Left forelimb (tissue), 1 donor: Measurements from ENCODE around the gene FBF1.
"Not testable (repeated sequence)": the region's sequence is repeated elsewhere in the genome, so short reads cannot be mapped to it uniquely, and the experiment has no call there.

Experiments used
- DNase-seq: peaks from one replicate; pipeline ENCODE4 v3.0.0-alpha.2; 2018; ENCODE audit warnings: low spot score

FBF1 gene

DNA sequence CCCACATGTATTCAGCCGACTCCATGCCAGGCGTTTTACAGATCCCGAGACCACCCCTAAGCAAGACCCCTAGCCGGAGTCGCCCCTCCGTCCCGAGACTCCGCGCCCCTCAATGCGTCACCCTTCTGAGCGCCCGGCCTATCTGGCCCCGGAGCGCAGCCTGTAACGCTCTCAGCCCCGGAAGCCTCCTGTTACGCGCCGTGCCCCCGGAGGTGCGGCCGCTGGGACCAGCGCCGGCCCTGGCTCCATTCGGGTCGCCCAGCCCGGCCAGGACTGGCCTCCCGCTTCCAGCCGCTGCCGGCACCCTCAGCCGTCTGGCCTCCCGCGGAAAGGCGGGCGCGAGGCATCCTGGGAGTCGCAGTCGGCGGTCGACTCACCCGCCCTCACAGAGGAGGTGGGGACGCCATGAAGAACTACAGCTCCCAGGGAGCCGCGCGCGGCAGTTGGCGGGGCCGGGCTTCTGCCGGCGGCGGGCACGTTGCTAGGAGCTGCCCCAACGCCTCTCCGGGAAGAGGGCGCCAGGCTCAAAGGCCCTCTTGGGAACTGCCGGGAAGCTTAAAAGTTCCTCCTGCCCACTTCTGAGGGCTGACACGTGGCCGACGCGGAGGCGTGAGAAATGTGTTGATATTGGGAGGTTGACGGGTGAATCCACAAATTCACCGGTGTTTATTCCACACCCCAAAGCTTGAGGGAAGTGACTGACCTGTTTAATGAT is at the start of gene FBF1:
Gene FBF1 (minus strand): TSS at position 316 of the 715 bp plus-strand sequence. CDS start 2,893 bp downstream, outside the sequence.
- DNase-seq = peak; percentile 94

DNA sequence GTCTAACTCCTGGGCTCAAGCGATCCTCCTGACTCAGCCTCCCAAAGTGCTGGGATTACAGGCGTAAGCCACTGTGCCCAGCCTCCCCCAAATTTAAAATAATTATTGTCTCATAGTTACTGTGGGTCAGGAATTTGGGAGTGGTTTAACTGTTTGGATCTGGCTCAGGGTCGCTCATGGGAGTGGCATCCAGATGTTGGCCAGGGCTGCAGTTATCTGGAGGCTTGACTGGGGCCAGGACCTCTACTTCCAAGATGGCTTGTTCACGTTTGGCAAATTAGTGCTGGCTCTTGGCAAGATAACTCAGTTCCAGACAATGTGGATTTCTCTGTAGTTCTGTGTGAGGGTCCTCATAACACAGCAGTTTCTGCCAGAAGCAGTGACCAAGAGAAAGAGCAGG is 46.2 kb upstream of the FBF1 start:
- DNase-seq = no peak

DNA sequence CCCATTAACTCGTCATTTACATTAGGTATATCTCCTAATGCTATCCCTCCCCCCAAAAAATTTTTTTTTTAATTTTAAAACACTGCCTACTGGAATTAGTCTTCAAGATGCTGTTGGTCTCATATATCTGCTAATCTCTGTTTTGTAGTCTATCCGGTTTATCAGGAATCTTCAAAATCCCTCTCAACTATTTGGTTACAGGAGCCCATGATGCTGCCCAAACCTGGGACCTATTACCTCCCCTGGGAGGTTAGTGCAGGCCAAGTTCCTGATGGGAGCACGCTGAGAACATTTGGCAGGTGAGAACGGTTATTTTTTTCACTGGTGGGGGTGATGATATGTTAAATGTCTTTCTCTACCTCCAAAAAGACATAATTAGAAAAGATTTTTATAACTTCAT is 45.1 kb upstream of the FBF1 start:
- DNase-seq = no peak

- no peak for DNase-seq
Measured at GRCh38 chr17:75983501-75984181, 42.8 kb upstream of the FBF1 start.

DNA sequence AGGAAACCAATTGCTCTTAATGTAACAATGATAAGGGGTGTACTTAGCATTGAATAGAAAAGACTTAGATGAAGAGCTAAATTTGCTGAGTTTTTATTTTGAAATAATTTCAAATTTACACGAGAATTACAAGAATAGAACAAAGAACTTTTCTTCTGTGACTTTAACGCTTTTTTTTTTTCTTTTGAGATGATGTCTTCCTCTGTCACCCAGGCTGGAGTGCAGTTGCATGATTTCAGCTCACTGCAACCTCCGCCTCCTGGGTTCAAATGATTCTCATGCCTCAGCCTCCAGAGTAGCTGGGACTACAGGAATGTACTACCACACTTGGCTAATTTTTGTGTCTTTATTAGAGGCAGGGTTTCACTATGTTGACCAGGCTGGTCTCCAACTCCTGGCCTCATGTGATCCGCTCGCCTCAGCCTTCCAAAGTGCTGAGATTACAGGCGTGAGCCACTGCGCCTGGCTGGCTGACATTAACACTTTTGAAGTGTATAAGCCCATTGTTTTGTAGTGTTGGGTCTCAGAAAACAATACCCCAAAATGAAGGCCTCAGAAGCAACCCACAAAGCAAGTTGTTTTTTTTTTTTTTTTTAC is 40.3 kb upstream of the FBF1 start:
- DNase-seq = no peak

DNA sequence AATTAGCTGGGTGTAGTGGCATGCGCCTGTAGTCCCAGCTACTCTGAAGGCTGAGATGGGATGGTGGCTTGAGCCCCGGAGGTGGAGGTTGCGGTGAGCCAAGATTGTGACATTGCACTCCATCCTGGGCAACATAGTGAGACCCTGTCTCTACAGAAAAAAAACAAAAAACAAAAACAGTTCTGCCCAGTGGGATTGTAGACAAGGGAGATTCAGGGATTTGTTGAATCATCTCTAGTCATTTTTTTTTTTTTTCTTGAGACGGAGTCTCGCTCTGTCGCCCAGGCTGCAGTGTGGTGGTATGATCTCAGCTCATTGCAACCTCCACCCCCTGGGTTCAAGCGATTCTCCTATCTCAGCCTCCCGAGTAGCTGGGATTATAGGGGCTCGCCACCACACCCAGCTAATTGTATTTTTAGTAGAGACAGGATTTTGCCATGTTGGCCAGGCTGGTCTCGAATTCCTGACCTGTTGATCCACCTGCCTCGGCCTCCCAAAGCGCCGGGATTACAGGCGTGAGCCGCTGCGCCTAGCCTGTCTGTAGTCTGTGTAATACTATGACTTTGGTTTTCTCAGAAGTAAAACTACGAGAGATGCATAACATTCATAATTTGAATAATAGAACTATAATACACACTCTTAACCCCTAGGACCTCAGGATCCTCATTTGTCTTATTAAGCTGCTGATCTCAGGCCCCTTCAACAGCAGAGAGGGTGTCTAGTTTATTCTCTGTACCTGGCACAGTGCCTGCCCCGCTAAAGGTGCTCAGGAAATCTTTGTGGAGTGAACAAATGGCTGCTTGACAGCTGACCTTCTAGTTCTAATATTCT is 39.6 kb upstream of the FBF1 start:
- no peak for DNase-seq

GRCh38 chr17:75979705-75980187 is 38.9 kb upstream of the FBF1 start:
- no peak for DNase-seq

DNA sequence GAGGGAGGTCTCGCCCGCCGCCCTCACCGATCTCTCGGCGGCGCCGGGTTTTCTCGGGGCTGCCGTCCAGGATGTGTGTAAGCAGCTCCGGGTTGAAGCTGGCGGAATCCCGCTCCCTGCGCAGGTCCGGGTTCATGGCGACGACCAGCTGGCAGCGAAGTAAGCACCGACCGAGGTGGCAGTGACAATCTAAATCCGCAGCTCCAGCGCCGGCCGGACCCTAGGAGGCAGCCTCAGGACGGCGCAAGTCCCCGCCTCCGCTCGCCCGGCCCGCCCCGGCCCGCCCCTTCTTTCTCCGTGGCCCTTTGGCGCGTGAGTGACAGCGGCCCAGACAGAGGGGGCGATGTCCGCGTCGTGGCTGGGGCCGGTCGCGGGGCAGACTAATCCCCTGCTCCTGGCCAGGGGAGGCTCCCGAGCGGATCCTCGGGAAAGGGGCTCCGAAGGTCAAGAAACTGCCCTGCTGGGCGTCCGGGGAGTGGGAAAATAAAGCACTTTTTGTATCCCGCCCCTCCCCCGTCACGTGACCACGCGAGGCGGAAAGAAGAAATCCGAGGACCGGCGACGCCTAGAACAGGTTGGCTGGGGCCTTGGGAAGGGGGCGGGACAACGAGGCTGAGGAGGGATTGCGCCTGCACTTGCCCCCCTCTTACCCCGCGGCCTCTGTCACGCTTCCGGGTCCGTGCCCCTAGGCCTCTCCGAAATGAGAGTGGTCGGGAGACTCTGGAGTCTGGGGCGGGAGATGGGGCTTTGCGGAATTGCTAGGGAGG is 38.3 kb upstream of the FBF1 start, which contains the start of the genes ACOX1 and TEN1:
Gene ACOX1 (minus strand): TSS at position 229 of the 767 bp plus-strand sequence. CDS start 93 bp downstream, at position 136.
Gene TEN1 (plus strand): TSS at position 303 of the 767 bp plus-strand sequence. CDS start 6,953 bp downstream, outside the sequence.
- DNase-seq = peak; percentile 99

DNA sequence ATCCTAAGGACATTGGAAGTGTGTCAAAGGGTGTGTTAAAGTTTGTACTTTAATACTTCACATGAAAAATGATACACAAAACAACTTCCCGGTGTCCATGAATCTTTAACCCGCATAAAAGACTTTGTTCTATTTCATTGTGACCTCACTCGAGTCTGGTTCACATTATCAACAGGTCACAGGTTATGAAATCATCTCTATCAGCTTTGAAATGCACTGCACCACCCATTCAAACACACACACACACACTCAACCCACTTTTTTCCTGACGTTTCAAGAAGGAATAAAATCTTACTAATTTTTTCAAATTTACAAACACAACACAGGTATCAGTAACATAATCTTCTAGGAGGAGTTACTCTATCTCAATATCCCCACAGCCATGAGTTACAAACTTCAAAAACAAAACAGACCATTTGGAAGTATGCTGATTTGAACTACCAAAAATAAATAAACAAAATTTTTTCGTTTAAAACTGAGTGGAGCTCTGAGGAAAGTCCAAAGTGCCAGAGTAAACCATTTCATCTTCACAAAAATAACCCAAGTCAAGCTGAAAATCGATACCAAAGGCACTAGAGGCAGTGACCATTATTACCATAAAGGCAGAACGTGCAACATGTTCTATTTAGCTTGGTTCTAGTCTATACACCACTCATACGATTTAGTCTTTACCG is 35.5 kb upstream of the FBF1 start:
- DNase-seq = no peak

DNA sequence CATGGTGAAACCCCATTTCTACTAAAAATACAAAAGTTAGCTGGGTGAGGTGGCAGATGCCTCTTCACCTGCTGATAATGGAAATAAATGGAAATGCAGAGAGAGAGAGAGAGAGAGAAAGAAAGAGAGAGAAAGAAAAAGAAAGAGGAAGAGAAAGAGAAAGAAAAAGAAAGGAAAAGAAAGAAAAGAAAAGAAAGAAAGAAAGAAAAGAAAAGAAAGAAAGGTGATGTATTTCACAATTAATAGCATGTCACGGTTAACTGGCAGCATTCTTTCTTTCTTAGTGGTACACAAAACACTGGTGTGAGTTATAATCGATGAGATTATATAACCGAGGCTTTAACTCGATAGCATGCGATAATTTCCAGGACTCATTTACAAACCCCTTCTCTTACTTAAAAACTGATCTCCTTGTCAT is 34.9 kb upstream of the FBF1 start:
- no peak for DNase-seq

GRCh38 chr17:75975187-75975586 is 34.3 kb upstream of the FBF1 start:
- DNase-seq = not testable (repeated sequence)

DNA sequence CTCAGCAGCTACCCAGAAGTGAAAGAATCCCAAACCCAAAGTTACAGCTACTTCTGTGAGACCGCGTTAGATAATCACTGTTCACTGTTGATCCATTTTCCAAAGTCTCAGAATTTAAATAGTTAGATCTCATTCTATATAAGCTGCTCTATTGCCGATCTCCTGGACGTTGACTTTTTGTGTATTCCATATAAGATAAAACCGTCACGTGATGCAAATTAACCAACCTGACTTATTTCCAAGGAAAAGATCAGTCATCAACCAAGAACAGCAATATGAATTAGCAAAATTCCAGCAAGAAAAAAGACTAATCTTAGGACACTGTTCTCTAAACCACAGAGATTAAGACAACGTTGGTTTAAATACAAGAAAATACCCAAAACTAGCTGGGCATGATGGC is 29.8 kb upstream of the FBF1 start:
- no peak for DNase-seq

- no peak for DNase-seq
Measured at GRCh38 chr17:75970011-75970523, 29.2 kb upstream of the FBF1 start.

GRCh38 chr17:75969044-75969443 is 28.2 kb upstream of the FBF1 start:
- not testable (repeated sequence) for DNase-seq

- no peak for DNase-seq
Measured at GRCh38 chr17:75965468-75965867, 24.6 kb upstream of the FBF1 start.

- no peak for DNase-seq
Measured at GRCh38 chr17:75959839-75960511, 19.1 kb upstream of the FBF1 start.

DNA sequence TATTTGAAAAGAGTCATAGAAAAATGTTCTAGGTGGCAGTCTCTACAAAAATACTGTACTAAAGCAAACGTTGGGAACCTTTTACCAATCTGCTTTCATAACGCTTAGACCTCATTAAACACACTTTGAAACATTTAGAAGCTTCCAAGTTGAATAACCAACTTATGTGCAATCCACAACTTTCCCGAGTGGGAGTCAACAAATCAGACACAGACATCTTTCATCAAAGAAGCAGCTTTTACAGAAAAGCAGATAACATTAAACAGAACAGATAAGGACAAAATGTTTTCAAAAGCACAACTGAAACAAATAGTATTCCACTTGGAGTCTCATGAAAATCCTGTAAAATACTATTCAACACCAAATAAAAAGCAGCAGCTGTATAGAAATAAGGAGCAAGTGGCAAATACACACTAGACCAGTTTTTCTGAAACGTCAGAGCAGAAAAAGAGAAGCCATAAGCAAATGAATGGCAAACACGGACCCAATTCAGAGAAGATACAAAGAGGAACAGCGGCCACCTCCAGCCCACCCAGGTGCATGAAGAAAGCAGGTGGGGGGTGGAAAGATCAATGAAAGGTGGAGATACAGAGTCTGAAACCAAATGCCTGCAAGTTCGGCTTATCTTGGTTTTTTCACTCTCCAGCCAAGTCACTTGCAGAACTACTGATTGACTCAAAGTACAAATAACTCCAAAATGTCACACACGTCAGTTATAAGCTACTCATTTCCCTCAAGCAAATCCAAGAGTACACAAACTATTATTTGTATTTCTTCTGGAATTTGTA is 18.4 kb upstream of the FBF1 start:
- DNase-seq = no peak

DNA sequence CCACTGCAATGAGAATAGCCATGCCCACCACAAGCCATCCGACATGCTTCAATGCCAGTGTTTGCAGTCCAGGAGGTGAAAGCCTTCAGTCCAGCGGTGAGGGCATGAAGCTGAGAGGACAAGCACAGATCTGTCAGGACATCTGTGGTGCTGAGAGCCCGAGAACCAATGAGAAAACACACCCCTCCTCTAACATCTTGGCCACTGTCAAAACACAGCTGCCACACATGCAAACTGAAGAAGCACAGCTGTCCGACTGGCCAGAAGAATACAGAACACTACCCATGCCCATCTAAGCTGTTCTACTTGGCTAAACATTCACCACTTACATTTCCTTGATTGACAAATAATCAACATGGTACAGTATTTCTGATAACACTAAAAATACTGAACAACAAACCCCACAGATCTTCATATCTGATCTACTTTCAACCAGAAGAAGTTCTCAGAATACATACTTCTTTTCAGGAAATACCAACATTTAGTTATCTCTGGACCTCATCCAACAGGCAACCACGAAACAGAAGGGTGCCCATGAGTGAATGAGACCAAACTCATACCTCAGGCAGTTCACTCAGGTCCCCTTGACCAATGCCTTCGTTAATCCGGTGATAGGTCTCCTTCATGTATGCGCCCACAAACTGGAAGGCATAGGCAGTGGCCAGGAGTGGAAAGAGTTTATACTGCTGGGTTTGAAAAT is 10.2 kb upstream of the FBF1 start:
- no peak for DNase-seq
